IMR-90 (cell line): ENCODE data around the gene PRUNE2. TPM values are rescaled to one million over a fixed set of nuclear protein-coding genes. Genes with fewer than 3 reads are reported as not detected.

ENCODE experiments used
- ATAC-seq: fragments of 200-7000 bp; cut with Tn5 transposase; 2 replicates; pipeline ENCODE4 v1.9.1; 2020; ENCODE audit warnings: low read depth, mild to moderate bottlenecking, moderate library complexity
- BruUV-seq: library from RNA; stranded (reverse); fragments of 400-500 nt; replicated peaks from 2 replicates; lab custom pipeline; 2021; lab: Mats Ljungman, UMichigan
- CTCF ChIA-PET: fragments of 300-600 bp; formaldehyde crosslinking; extraction: SDS; loops from one replicate; lab custom pipeline; 2021; ENCODE audit warnings: antibody characterized with exemption; lab: Yijun Ruan, JAX
- POLR2A ChIA-PET: fragments of 300-600 bp; sonication (Branson Sonifier 250); formaldehyde crosslinking; loops from one replicate; lab custom pipeline; 2022; ENCODE audit warnings: antibody characterized with exemption; ENCODE audit not compliant: unreplicated experiment; lab: Charles Lee
- DNase-seq: peaks from one replicate; pipeline ENCODE4 v3.0.0; 2013
- H2AFZ ChIP-seq: replicated peaks from 2 replicates; pipeline ENCODE3; 2013; ENCODE audit warnings: low read length, mild to moderate bottlenecking; ENCODE audit not compliant: poor library complexity
- H2AK5ac ChIP-seq: 2 replicates; pipeline ENCODE4 v1.6.1; 2013; ENCODE audit warnings: low read depth, low read length, inconsistent platforms
- H2AK9ac ChIP-seq: replicated peaks from 2 replicates; pipeline ENCODE3; 2013; ENCODE audit warnings: mild to moderate bottlenecking, low read depth, low read length, moderate library complexity; ENCODE audit not compliant: poor library complexity
- H2BK120ac ChIP-seq: 2 replicates; pipeline ENCODE4 v1.6.1; 2013; ENCODE audit warnings: low read depth, low read length, inconsistent platforms
- H2BK15ac ChIP-seq: 3 replicates; pipeline ENCODE4 v1.6.1; 2013; ENCODE audit warnings: low read depth, low read length, inconsistent platforms
- H2BK20ac ChIP-seq: 2 replicates; pipeline ENCODE4 v1.6.1; 2013; ENCODE audit warnings: low read depth, mild to moderate bottlenecking, inconsistent platforms, low read length, moderate library complexity
- H2BK5ac ChIP-seq: 2 replicates; pipeline ENCODE4 v1.6.1; 2013; ENCODE audit warnings: mild to moderate bottlenecking, low read depth, low read length, inconsistent platforms; ENCODE audit not compliant: poor library complexity, severe bottlenecking
- H3K14ac ChIP-seq: replicated peaks from 2 replicates; pipeline ENCODE4 v1.6.1; 2013; ENCODE audit warnings: low read depth, low read length, inconsistent platforms
- H3K18ac ChIP-seq: 2 replicates; pipeline ENCODE4 v1.6.1; 2013; ENCODE audit warnings: low read depth, low read length, control low read depth
- H3K23ac ChIP-seq: 2 replicates; pipeline ENCODE4 v1.6.1; 2013; ENCODE audit warnings: low read depth, low read length, inconsistent platforms
- H3K27ac ChIP-seq: 2 replicates; pipeline ENCODE4 v1.5.1; 2013; ENCODE audit warnings: mild to moderate bottlenecking, control low read depth, low read length; ENCODE audit not compliant: insufficient read depth
- H3K27me3 ChIP-seq: 2 replicates; pipeline ENCODE4 v1.6.1; 2013; ENCODE audit warnings: low read length; ENCODE audit not compliant: control insufficient read depth, insufficient read depth
- H3K36me3 ChIP-seq: 2 replicates; pipeline ENCODE4 v1.6.1; 2013; ENCODE audit warnings: low read length, mixed read lengths; ENCODE audit not compliant: control insufficient read depth, insufficient read depth
- H3K4ac ChIP-seq: 2 replicates; pipeline ENCODE4 v1.6.1; 2013; ENCODE audit warnings: low read depth, low read length, inconsistent platforms
- H3K4me1 ChIP-seq: 2 replicates; pipeline ENCODE4 v1.6.1; 2013; ENCODE audit warnings: low read length, mixed read lengths; ENCODE audit not compliant: control insufficient read depth, insufficient read depth
- H3K4me2 ChIP-seq: 2 replicates; pipeline ENCODE4 v1.6.1; 2013; ENCODE audit warnings: low read depth, mild to moderate bottlenecking, control low read depth, low read length, moderate library complexity
- H3K4me3 ChIP-seq: 2 replicates; pipeline ENCODE4 v1.5.1; 2013; ENCODE audit warnings: low read depth, mild to moderate bottlenecking, control low read depth, low read length, moderate library complexity; ENCODE audit not compliant: insufficient read depth
- H3K56ac ChIP-seq: 2 replicates; pipeline ENCODE4 v1.6.1; 2013; ENCODE audit warnings: low read length, inconsistent platforms; ENCODE audit not compliant: insufficient read depth; ENCODE audit errors: extremely low read depth
- H3K79me1 ChIP-seq, 2 experiments: 2 replicates each; pipeline ENCODE4 v1.6.1; 2013; ENCODE audit warnings: low read length in 2 of 2, inconsistent platforms in 1 of 2, low read depth in 1 of 2
- H3K9ac ChIP-seq: 2 replicates; pipeline ENCODE4 v1.6.1; 2013; ENCODE audit warnings: low read depth, low read length, control low read depth
- H3K9me1 ChIP-seq: 2 replicates; pipeline ENCODE4 v1.6.1; 2013; ENCODE audit warnings: low read length, inconsistent platforms; ENCODE audit not compliant: insufficient read depth
- H3K9me3 ChIP-seq: 2 replicates; pipeline ENCODE4 v1.6.1; 2013; ENCODE audit warnings: low read length; ENCODE audit not compliant: control insufficient read depth, insufficient read depth
- H4K20me1 ChIP-seq: 2 replicates; pipeline ENCODE4 v1.6.1; 2013; ENCODE audit warnings: low read length, inconsistent platforms; ENCODE audit not compliant: insufficient read depth
- H4K5ac ChIP-seq: 2 replicates; pipeline ENCODE4 v1.6.1; 2013; ENCODE audit warnings: mild to moderate bottlenecking, low read depth, low read length, control low read depth
- H4K8ac ChIP-seq, 2 experiments: 2 replicates each; pipeline ENCODE4 v1.6.1; 2013; ENCODE audit warnings: low read depth in 2 of 2, low read length in 2 of 2, control low read depth in 1 of 2, inconsistent platforms in 1 of 2
- H4K91ac ChIP-seq: 2 replicates; pipeline ENCODE4 v1.6.1; 2013; ENCODE audit warnings: low read depth, low read length, inconsistent platforms; ENCODE audit not compliant: insufficient read depth
- BHLHE40 ChIP-seq: fragments of 150-350 bp; IDR thresholded peaks from 2 replicates; pipeline ENCODE4 v1.6.1; 2016; ENCODE audit warnings: mild to moderate bottlenecking, low read depth, low read length
- CTCF ChIP-seq: conservative IDR thresholded peaks from 2 replicates; pipeline ENCODE4 v1.5.1; 2012; ENCODE audit warnings: mild to moderate bottlenecking, low read depth, low read length, improper control_type of control experiment
- ELK1 ChIP-seq: fragments of 150-350 bp; IDR thresholded peaks from 2 replicates; pipeline ENCODE4 v1.6.1; 2016; ENCODE audit warnings: low read depth, mild to moderate bottlenecking, low read length, moderate library complexity, borderline replicate concordance
- MAFK ChIP-seq: IDR thresholded peaks from 2 replicates; pipeline ENCODE4 v1.6.1; 2012; ENCODE audit warnings: low read depth, low read length, improper control_type of control experiment
- MAZ ChIP-seq: IDR thresholded peaks from 2 replicates; pipeline ENCODE4 v1.6.1; 2012; ENCODE audit warnings: low read depth, mild to moderate bottlenecking, low read length, improper control_type of control experiment, moderate library complexity, borderline replicate concordance
- MXI1 ChIP-seq: IDR thresholded peaks from 2 replicates; pipeline ENCODE4 v1.6.1; 2012; ENCODE audit warnings: low read depth, mild to moderate bottlenecking, low read length, moderate library complexity, borderline replicate concordance
- NFE2L2 ChIP-seq: fragments of 150-350 bp; IDR thresholded peaks from 2 replicates; pipeline ENCODE4 v1.6.1; 2016; ENCODE audit warnings: low read depth, mild to moderate bottlenecking, low read length
- POLR2A ChIP-seq: IDR thresholded peaks from 2 replicates; pipeline ENCODE4 v1.6.1; 2012; ENCODE audit warnings: mild to moderate bottlenecking, low read depth, low read length
- RAD21 ChIP-seq: IDR thresholded peaks from 2 replicates; pipeline ENCODE4 v1.6.1; 2012; ENCODE audit warnings: low read length, improper control_type of control experiment
- RCOR1 ChIP-seq: IDR thresholded peaks from 2 replicates; pipeline ENCODE4 v1.6.1; 2012; ENCODE audit warnings: mild to moderate bottlenecking, low read length, improper control_type of control experiment; ENCODE audit not compliant: insufficient replicate concordance
- RFX5 ChIP-seq: IDR thresholded peaks from 2 replicates; pipeline ENCODE4 v1.8.0; 2012; ENCODE audit warnings: low read depth, mild to moderate bottlenecking, low read length, moderate library complexity
- SMC3 ChIP-seq: fragments of 150-350 bp; IDR thresholded peaks from 2 replicates; pipeline ENCODE4 v1.6.1; 2016; ENCODE audit warnings: low read depth, mild to moderate bottlenecking, antibody characterized with exemption, low read length, moderate library complexity
- USF2 ChIP-seq: fragments of 150-350 bp; IDR thresholded peaks from 2 replicates; pipeline ENCODE4 v1.6.1; 2017; ENCODE audit warnings: mild to moderate bottlenecking, antibody characterized with exemption, low read length, low read depth
- WGBS, 2 experiments: methylation state at CpG; one replicate each; pipeline versions ENCODE4 v1.1.5 to v1.1.7; 2013; ENCODE audit warnings: missing lambda C conversion rate in 2 of 2; ENCODE audit not compliant: insufficient read length in 1 of 2; ENCODE audit errors: extremely low coverage in 2 of 2; 5-methylcytosine and 5-hydroxymethylcytosine counted together
- dilution Hi-C: fragments of 300-500 bp; cut with HindIII; formaldehyde crosslinking; loops from one replicate; pipeline ENCODE4 v1.14.3; 2018; ENCODE audit warnings: low sequenced_read_pairs; ENCODE audit not compliant: unreplicated experiment
- in situ Hi-C: fragments of 300-500 bp; cut with MboI; formaldehyde crosslinking; loops from 3 replicates; pipeline ENCODE4 v1.14.3; 2019; ENCODE audit warnings: low sequenced_read_pairs, inconsistent platforms, mixed read lengths
- intact Hi-C: fragments of 100-400 bp; cut with micrococcal nuclease; formaldehyde crosslinking; loops from 2 replicates; pipeline ENCODE4 v1.10.0; 2022
- polyA plus RNA-seq, 3 experiments: library from polyadenylated mRNA; depleted of rRNA; stranded (reverse); fragments of >200 nt; gene quantifications; 2 replicates each; pipeline ENCODE4 v1.2.3, GENCODE V29; 2012; ENCODE audit warnings: low replicate concordance in 1 of 3
- total RNA-seq: library from RNA; depleted of rRNA; stranded (reverse); fragments of >200 nt; gene quantifications from 2 replicates; pipeline ENCODE4 v1.2.3, GENCODE V29; 2012

PRUNE2 gene
- total and polyA plus RNA-seq, 2 of the 4 experiments (the other 2 are of a cell fraction), result 0.70 to 1.6 TPM

GRCh38 chr9:76680716-76681425 is 225.0 kb downstream of the PRUNE2 start:
- H4K8ac ChIP-seq, result no peak overlapping the region
- no peak overlapping the region for H2AK5ac ChIP-seq
- DNase-seq (no peak), ATAC-seq (peak; percentile 35; the same call in 1 of the 2 replicates)
- H3K4me3 ChIP-seq, result no peak overlapping the region
- CTCF ChIA-PET, result interaction anchor here (0.6 kb wide), 1 partner anchor 166 kb away, joined by 4 read pairs; no protein-coding TSS in a partner anchor
- no peak overlapping the region for H3K56ac ChIP-seq
- no TSS peak for BruUV-seq
- H4K91ac ChIP-seq, result no peak overlapping the region
- no peak overlapping the region for H3K4me2 ChIP-seq
- no peak overlapping the region for H3K14ac ChIP-seq
- no peak overlapping the region for H3K18ac ChIP-seq
- TF ChIP-seq BHLHE40, result no peak
- no peak for TF ChIP-seq RFX5
- TF ChIP-seq POLR2A, result no peak
- TF ChIP-seq ELK1, result no peak
- no peak for TF ChIP-seq MAZ
- TF ChIP-seq RAD21, result no peak
- TF ChIP-seq SMC3, result no peak
- TF ChIP-seq MXI1, result no peak
- no peak for TF ChIP-seq USF2
- no peak for TF ChIP-seq MAFK
- no peak for TF ChIP-seq RCOR1
- no peak for TF ChIP-seq CTCF
- no peak for TF ChIP-seq NFE2L2
- H3K4ac ChIP-seq, result no peak overlapping the region
- POLR2A ChIA-PET, result no interaction called here
- H2BK15ac ChIP-seq, result no peak overlapping the region
- no peak overlapping the region for H4K5ac ChIP-seq
- H3K36me3 ChIP-seq, result no peaks in the 10 kb centered on the region
- H2BK120ac ChIP-seq, result no peak overlapping the region
- intact Hi-C loops, result no loop called here
- no peak overlapping the region for H2BK20ac ChIP-seq
- in situ Hi-C loops, result no loop called here
- no peak overlapping the region for H3K23ac ChIP-seq
- H2BK5ac ChIP-seq, result no peak overlapping the region
- no CpG with 5 or more reads among the region's 10 CpGs for WGBS, 2 experiments
- H3K79me1 ChIP-seq, result no peaks in the 10 kb centered on the region
- no peaks in the 10 kb centered on the region for H3K9me3 ChIP-seq
- no peak overlapping the region for H3K27ac ChIP-seq
- H3K9me1 ChIP-seq, result no peaks in the 10 kb centered on the region
- no peaks in the 10 kb centered on the region for H3K27me3 ChIP-seq
- no peak overlapping the region for H2AFZ ChIP-seq
- dilution Hi-C loops, result no loop called here
- H3K4me1 ChIP-seq, result no peaks in the 10 kb centered on the region
- no peak overlapping the region for H3K9ac ChIP-seq
- H2AK9ac ChIP-seq, result no peak overlapping the region
- H4K20me1 ChIP-seq, result no peaks in the 10 kb centered on the region
